Trophoblast cell (in vitro differentiated cells and primary cell): ENCODE measurements around the gene ZNF674.

Experiments
- DNase-seq, 2 donors: peaks; one replicate each; pipeline ENCODE4 v3.0.0-alpha.2; 2016
- H2AFZ ChIP-seq: 2 replicates; pipeline ENCODE4 v1.6.1; 2013; ENCODE audit warnings: low read length, moderate library complexity, mild to moderate bottlenecking; ENCODE audit not compliant: insufficient read depth, poor library complexity
- H2AK5ac ChIP-seq: 2 replicates; pipeline ENCODE4 v1.6.1; 2013; ENCODE audit warnings: mild to moderate bottlenecking, low read length
- H2BK120ac ChIP-seq: 2 replicates; pipeline ENCODE4 v1.6.1; 2013; ENCODE audit warnings: low read length, mild to moderate bottlenecking, moderate library complexity; ENCODE audit not compliant: insufficient read depth, poor library complexity
- H2BK12ac ChIP-seq: 2 replicates; pipeline ENCODE4 v1.6.1; 2013; ENCODE audit warnings: mild to moderate bottlenecking, low read length, moderate library complexity
- H2BK5ac ChIP-seq: 2 replicates; pipeline ENCODE4 v1.6.1; 2013; ENCODE audit warnings: low read length, low read depth, moderate library complexity, mild to moderate bottlenecking; ENCODE audit not compliant: poor library complexity
- H3K14ac ChIP-seq: 2 replicates; pipeline ENCODE4 v1.6.1; 2013; ENCODE audit warnings: mild to moderate bottlenecking, low read length
- H3K18ac ChIP-seq: 2 replicates; pipeline ENCODE4 v1.6.1; 2013; ENCODE audit warnings: mild to moderate bottlenecking, low read length
- H3K23ac ChIP-seq: 2 replicates; pipeline ENCODE4 v1.6.1; 2013; ENCODE audit warnings: low read length
- H3K27ac ChIP-seq: 2 replicates; pipeline ENCODE4 v1.5.1; 2013; ENCODE audit warnings: low read depth, mild to moderate bottlenecking, inconsistent platforms, low read length, moderate library complexity
- H3K27me3 ChIP-seq: 2 replicates; pipeline ENCODE4 v1.6.1; 2013; ENCODE audit warnings: inconsistent platforms, mild to moderate bottlenecking, low read length, moderate library complexity; ENCODE audit not compliant: insufficient read depth
- H3K36me3 ChIP-seq, 2 experiments: 1 replicate in 1 of 2; 2 replicates in 1 of 2; pipeline ENCODE4 v1.6.1; 2013; ENCODE audit warnings: low read length in 2 of 2, mild to moderate bottlenecking in 2 of 2, moderate library complexity in 1 of 2; ENCODE audit not compliant: insufficient read depth in 2 of 2, control insufficient read depth in 1 of 2
- H3K4ac ChIP-seq: 2 replicates; pipeline ENCODE4 v1.6.1; 2013; ENCODE audit warnings: low read depth, mild to moderate bottlenecking, low read length, moderate library complexity
- H3K4me1 ChIP-seq, 2 experiments: 1 replicate in 1 of 2; 2 replicates in 1 of 2; pipeline ENCODE4 v1.6.1; 2013; ENCODE audit warnings: low read length in 2 of 2, mild to moderate bottlenecking in 2 of 2, moderate library complexity in 1 of 2; ENCODE audit not compliant: insufficient read depth in 2 of 2, control insufficient read depth in 1 of 2
- H3K4me2 ChIP-seq: 2 replicates; pipeline ENCODE4 v1.6.1; 2013; ENCODE audit warnings: inconsistent platforms, mild to moderate bottlenecking, low read length, moderate library complexity
- H3K4me3 ChIP-seq: 2 replicates; pipeline ENCODE4 v1.5.1; 2013; ENCODE audit warnings: mild to moderate bottlenecking, low read depth, low read length, inconsistent platforms
- H3K79me1 ChIP-seq: one replicate; pipeline ENCODE4 v1.6.1; 2013; ENCODE audit warnings: low read length
- H3K79me2 ChIP-seq: 2 replicates; pipeline ENCODE4 v1.6.1; 2013; ENCODE audit warnings: low read length, mild to moderate bottlenecking; ENCODE audit not compliant: control insufficient read depth, insufficient read depth, poor library complexity
- H3K9ac ChIP-seq: 2 replicates; pipeline ENCODE4 v1.6.1; 2013; ENCODE audit warnings: mild to moderate bottlenecking, low read length
- H3K9me3 ChIP-seq: 2 replicates; pipeline ENCODE4 v1.6.1; 2013; ENCODE audit warnings: low read depth, mild to moderate bottlenecking, control low read depth, inconsistent platforms, low read length; ENCODE audit not compliant: insufficient read depth
- H4K12ac ChIP-seq: 2 replicates; pipeline ENCODE4 v1.6.1; 2013; ENCODE audit warnings: low read depth, mild to moderate bottlenecking, low read length, moderate library complexity
- H4K8ac ChIP-seq: 2 replicates; pipeline ENCODE4 v1.6.1; 2013; ENCODE audit warnings: low read depth, mild to moderate bottlenecking, low read length, moderate library complexity
- H4K91ac ChIP-seq: one replicate; pipeline ENCODE4 v1.6.1; 2013; ENCODE audit warnings: low read depth, mild to moderate bottlenecking, low read length, moderate library complexity
- WGBS: extraction: QIAGEN DNeasy Blood & Tissue Kit; methylation state at CpG from one replicate; pipeline ENCODE4 v1.1.7; 2013; ENCODE audit warnings: missing lambda C conversion rate; ENCODE audit not compliant: insufficient read length, insufficient coverage; ENCODE audit errors: extremely low coverage; 5-methylcytosine and 5-hydroxymethylcytosine counted together

The ZNF674 gene

DNA sequence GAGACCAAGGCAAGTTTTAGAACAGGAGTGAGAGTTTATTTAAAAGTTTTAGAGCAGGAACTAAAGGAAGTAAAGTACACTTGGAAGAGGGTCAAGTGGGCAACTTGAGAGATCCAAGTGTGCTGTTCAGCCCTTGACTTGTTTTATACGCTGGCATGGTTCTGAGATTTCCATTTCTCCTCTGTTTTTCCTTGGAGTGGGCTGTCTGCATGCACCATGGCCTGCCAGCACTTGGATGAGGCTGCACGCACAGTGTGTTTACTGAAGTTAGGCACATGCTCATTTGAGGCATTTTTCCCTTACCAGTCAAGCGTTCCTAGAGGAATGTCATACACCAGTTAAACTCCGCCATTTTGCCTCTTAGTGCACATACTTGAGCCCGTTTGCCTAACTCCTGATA lies 8.7 kb upstream of the ZNF674 start:
- Histone ChIP-seq H2BK5ac (no peak overlapping the region), H3K9me3 (no peaks in the 10 kb centered on the region), H3K79me2 (no peaks in the 10 kb centered on the region), H3K14ac (no peak overlapping the region), H3K23ac (no peak overlapping the region), H2AK5ac (no peak overlapping the region), H3K4me1 (no peaks in the 10 kb centered on the region), H3K79me1 (peaks cover 2% of the 10 kb centered on the region), H2AFZ (no peak overlapping the region), H3K9ac (no peak overlapping the region), H3K4me2 (no peak overlapping the region), H2BK12ac (no peak overlapping the region), H3K36me3 (no peaks in the 10 kb centered on the region), H4K91ac (no peak overlapping the region), H4K8ac (no peak overlapping the region), H3K18ac (no peak overlapping the region), H3K27ac (no peak overlapping the region), H3K27me3 (no peaks in the 10 kb centered on the region), H4K12ac (no peak overlapping the region), H3K4ac (no peak overlapping the region), H3K4me3 (no peak overlapping the region), H2BK120ac (no peak overlapping the region)
- no peak for DNase-seq
- WGBS, result no CpG with 5 or more reads among the region's 5 CpGs

DNA sequence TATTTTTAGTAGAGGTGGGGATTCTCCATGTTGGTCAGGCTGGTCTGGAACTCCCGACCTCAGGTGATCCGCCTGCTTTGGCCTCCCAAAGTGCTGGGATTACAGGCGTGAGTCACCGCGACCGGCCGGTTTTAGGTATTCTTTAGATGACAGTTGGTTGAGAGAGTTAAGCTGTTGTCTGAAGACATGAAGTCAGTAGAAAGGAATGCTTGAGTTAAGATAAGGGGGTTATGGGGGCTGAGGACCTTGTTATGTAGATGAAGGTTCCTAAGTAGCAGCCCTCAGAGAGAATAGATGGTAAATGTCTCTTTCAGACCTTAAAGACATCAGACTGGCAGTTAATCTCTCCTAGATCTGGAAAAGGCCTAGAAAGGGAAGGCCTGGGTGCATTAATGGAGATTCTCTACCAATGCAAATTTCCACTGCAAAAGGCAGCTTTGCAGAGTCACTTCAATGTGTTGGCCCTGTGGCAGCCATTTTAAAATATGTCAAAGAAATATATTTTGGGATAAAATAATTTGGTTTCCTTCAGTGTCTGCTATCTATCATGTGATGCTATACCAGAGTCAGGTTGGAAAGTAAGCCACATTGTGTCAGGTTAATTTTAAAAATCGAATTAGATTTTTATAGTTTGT lies 6.4 kb upstream of the ZNF674 start:
- Histone ChIP-seq H3K79me2 (no peaks in the 10 kb centered on the region), H3K4ac (no peak overlapping the region), H3K9ac (no peak overlapping the region), H2AK5ac (no peak overlapping the region), H3K79me1 (peaks cover 2% of the 10 kb centered on the region), H2BK12ac (no peak overlapping the region), H3K9me3 (no peaks in the 10 kb centered on the region), H3K27me3 (no peaks in the 10 kb centered on the region), H3K23ac (no peak overlapping the region), H4K91ac (no peak overlapping the region), H3K4me1 (peaks cover 3% of the 10 kb centered on the region in 2 experiments), H2BK120ac (no peak overlapping the region), H3K4me2 (no peak overlapping the region), H3K36me3 (peaks cover 2% of the 10 kb centered on the region in 2 experiments), H4K12ac (no peak overlapping the region), H3K27ac (peak overlapping the region; percentile 41), H3K14ac (no peak overlapping the region), H4K8ac (no peak overlapping the region), H2BK5ac (no peak overlapping the region), H3K18ac (no peak overlapping the region), H3K4me3 (no peak overlapping the region), H2AFZ (no peak overlapping the region)
- WGBS, result no CpG with 5 or more reads among the region's 8 CpGs
- peak; percentile 62 to 80 for DNase-seq

DNA sequence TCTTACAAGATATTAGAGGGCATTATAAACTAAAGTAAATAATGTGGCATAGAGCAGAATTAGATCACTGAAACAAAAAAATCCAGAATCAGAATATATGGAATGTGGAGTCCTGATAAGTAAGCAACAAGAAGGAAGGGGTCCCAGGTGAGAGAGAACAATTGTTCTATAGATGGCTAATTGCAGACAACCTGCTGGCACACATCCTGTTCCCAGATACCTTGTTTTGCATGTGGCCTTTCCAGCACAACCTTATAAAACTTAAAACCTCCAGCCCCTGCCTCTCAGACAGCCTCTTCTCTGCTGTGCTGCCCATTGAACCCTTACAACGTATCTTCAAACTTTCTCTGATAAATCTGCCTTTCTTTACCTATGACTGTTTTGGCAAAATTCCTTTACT lies 4.7 kb upstream of the ZNF674 start:
- Histone ChIP-seq H3K4me1 (peaks cover 3 to 5% of the 10 kb centered on the region in 2 experiments), H3K4ac (no peak overlapping the region), H3K79me2 (peaks cover 8% of the 10 kb centered on the region), H2AFZ (no peak overlapping the region), H3K79me1 (peaks cover 10% of the 10 kb centered on the region), H4K12ac (no peak overlapping the region), H2BK5ac (no peak overlapping the region), H4K8ac (no peak overlapping the region), H3K36me3 (peaks cover 2% of the 10 kb centered on the region in 2 experiments), H3K4me3 (no peak overlapping the region), H3K4me2 (no peak overlapping the region), H4K91ac (no peak overlapping the region), H2AK5ac (no peak overlapping the region), H2BK12ac (no peak overlapping the region), H3K9me3 (no peaks in the 10 kb centered on the region), H3K18ac (no peak overlapping the region), H3K23ac (no peak overlapping the region), H3K27ac (no peak overlapping the region), H3K9ac (no peak overlapping the region), H2BK120ac (no peak overlapping the region), H3K27me3 (no peaks in the 10 kb centered on the region), H3K14ac (no peak overlapping the region)
- no CpG with 5 or more reads among the region's 1 CpG for WGBS
- no peak for DNase-seq

DNA sequence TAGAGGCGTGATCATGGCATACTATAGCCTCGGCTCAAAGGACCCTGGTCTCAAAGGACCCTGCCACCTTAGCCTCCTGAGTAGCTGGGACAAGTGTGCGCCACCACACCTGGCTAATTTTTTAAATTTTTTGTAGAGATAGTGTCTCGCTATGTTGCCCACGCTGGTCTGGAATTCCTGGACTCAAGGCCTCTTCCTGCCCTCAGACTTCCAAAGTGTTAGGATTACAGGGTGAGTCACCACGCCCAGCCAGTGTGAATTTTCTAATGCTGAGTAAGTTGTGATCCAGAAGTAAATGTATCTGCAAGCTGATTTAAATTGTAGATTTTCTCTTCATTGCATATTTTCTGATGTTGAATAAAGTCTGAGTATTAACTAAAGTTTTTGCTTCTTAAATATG lies 2.6 kb upstream of the ZNF674 start:
- Histone ChIP-seq H3K4me1 (peaks cover 3 to 5% of the 10 kb centered on the region in 2 experiments), H3K14ac (no peak overlapping the region), H2AK5ac (no peak overlapping the region), H3K23ac (no peak overlapping the region), H3K4me3 (no peak overlapping the region), H3K79me2 (peaks cover 8% of the 10 kb centered on the region), H2BK120ac (no peak overlapping the region), H3K79me1 (peaks cover 10% of the 10 kb centered on the region), H2AFZ (no peak overlapping the region), H3K9me3 (no peaks in the 10 kb centered on the region), H3K27me3 (no peaks in the 10 kb centered on the region), H3K27ac (peak overlapping the region; percentile 19), H2BK12ac (no peak overlapping the region), H3K9ac (no peak overlapping the region), H3K36me3 (peaks cover 2 to 6% of the 10 kb centered on the region in 2 experiments), H4K12ac (no peak overlapping the region), H4K8ac (no peak overlapping the region), H3K4me2 (no peak overlapping the region), H3K18ac (no peak overlapping the region), H3K4ac (no peak overlapping the region), H4K91ac (no peak overlapping the region), H2BK5ac (no peak overlapping the region)
- peak; percentile 87 to 88 for DNase-seq
- WGBS, result no CpG with 5 or more reads among the region's 6 CpGs
